H9 (cell line): ENCODE data around the gene ABCC2. TPM values are rescaled to one million over a fixed set of nuclear protein-coding genes. Genes with fewer than 3 reads are reported as not detected.
"Not testable (repeated sequence)": the region's sequence is repeated elsewhere in the genome, so short reads cannot be mapped to it uniquely, and the experiment has no call there.

Experiments
- DNase-seq: peaks from one replicate; pipeline ENCODE4 v3.0.0-alpha.2; 2017
- H2AFZ ChIP-seq: one replicate; pipeline ENCODE4 v1.6.1; 2013; ENCODE audit warnings: mild to moderate bottlenecking, low read length, control low read depth, moderate library complexity
- H2AK5ac ChIP-seq: 2 replicates; pipeline ENCODE4 v1.6.1; 2013; ENCODE audit warnings: low read length, control low read depth, mixed read lengths; ENCODE audit not compliant: insufficient read length
- H2BK120ac ChIP-seq: one replicate; pipeline ENCODE4 v1.6.1; 2013; ENCODE audit warnings: low read depth, mild to moderate bottlenecking, low read length, control low read depth, inconsistent platforms; ENCODE audit not compliant: poor library complexity, severe bottlenecking
- H2BK12ac ChIP-seq: 2 replicates; pipeline ENCODE4 v1.6.1; 2013; ENCODE audit warnings: low read length, control low read depth, mixed read lengths, low read depth; ENCODE audit not compliant: insufficient read length
- H2BK15ac ChIP-seq: 2 replicates; pipeline ENCODE4 v1.6.1; 2013; ENCODE audit warnings: low read depth, low read length, control low read depth
- H2BK20ac ChIP-seq: one replicate; pipeline ENCODE4 v1.6.1; 2013; ENCODE audit warnings: low read depth, mild to moderate bottlenecking, low read length, control low read depth, inconsistent platforms; ENCODE audit not compliant: poor library complexity, severe bottlenecking
- H2BK5ac ChIP-seq: 2 replicates; pipeline ENCODE4 v1.6.1; 2013; ENCODE audit warnings: low read length, control low read depth, mixed read lengths; ENCODE audit not compliant: insufficient read length
- H3K14ac ChIP-seq: 2 replicates; pipeline ENCODE4 v1.6.1; 2013; ENCODE audit warnings: low read length, control low read depth; ENCODE audit not compliant: insufficient read depth
- H3K18ac ChIP-seq: 2 replicates; pipeline ENCODE4 v1.6.1; 2013; ENCODE audit warnings: low read depth, mild to moderate bottlenecking, mixed read lengths, low read length, control low read depth; ENCODE audit not compliant: insufficient read length
- H3K23ac ChIP-seq: 2 replicates; pipeline ENCODE4 v1.6.1; 2013; ENCODE audit warnings: low read length, control low read depth, mixed read lengths, low read depth; ENCODE audit not compliant: insufficient read length
- H3K23me2 ChIP-seq: 2 replicates; pipeline ENCODE4 v1.6.1; 2013; ENCODE audit warnings: low read depth, mild to moderate bottlenecking, mixed read lengths, low read length, control low read depth; ENCODE audit not compliant: insufficient read length, poor library complexity, severe bottlenecking
- H3K27ac ChIP-seq: 2 replicates; pipeline ENCODE4 v1.5.1; 2013; ENCODE audit warnings: low read length, control low read depth, mixed read lengths, low read depth; ENCODE audit not compliant: insufficient read length
- H3K27me3 ChIP-seq: 2 replicates; pipeline ENCODE4 v1.6.1; 2013; ENCODE audit warnings: low read length, control low read depth, inconsistent platforms; ENCODE audit not compliant: insufficient read depth
- H3K4ac ChIP-seq: 2 replicates; pipeline ENCODE4 v1.6.1; 2013; ENCODE audit warnings: low read depth, mild to moderate bottlenecking, control low read depth, inconsistent platforms, low read length, moderate library complexity
- H3K4me1 ChIP-seq: 2 replicates; pipeline ENCODE4 v1.6.1; 2013; ENCODE audit warnings: low read length, control low read depth, inconsistent platforms; ENCODE audit not compliant: insufficient read depth
- H3K4me2 ChIP-seq: 2 replicates; pipeline ENCODE4 v1.6.1; 2013; ENCODE audit warnings: low read length, control low read depth, mixed read lengths; ENCODE audit not compliant: insufficient read length, insufficient read depth
- H3K56ac ChIP-seq: 2 replicates; pipeline ENCODE4 v1.6.1; 2013; ENCODE audit warnings: low read depth, mild to moderate bottlenecking, mixed read lengths, low read length, control low read depth; ENCODE audit not compliant: insufficient read length
- H3K79me1 ChIP-seq: 2 replicates; pipeline ENCODE4 v1.6.1; 2013; ENCODE audit warnings: low read depth, mild to moderate bottlenecking, moderate library complexity, low read length, control low read depth, inconsistent platforms; ENCODE audit not compliant: insufficient read depth, poor library complexity, severe bottlenecking
- H3K79me2 ChIP-seq: 2 replicates; pipeline ENCODE4 v1.6.1; 2013; ENCODE audit warnings: low read length, control low read depth, inconsistent platforms; ENCODE audit not compliant: insufficient read depth
- H3K9ac ChIP-seq: 2 replicates; pipeline ENCODE4 v1.6.1; 2013; ENCODE audit warnings: low read length, control low read depth, mixed read lengths; ENCODE audit not compliant: insufficient read length; ENCODE audit errors: extremely low read depth
- H3K9me3 ChIP-seq: one replicate; pipeline ENCODE4 v1.6.1; 2013; ENCODE audit warnings: low read depth, low read length, inconsistent platforms; ENCODE audit not compliant: control insufficient read depth
- H3T11ph ChIP-seq: one replicate; pipeline ENCODE4 v1.6.1; 2013; ENCODE audit warnings: mild to moderate bottlenecking, low read length, control low read depth, inconsistent platforms
- H4K20me1 ChIP-seq: one replicate; pipeline ENCODE4 v1.6.1; 2013; ENCODE audit not compliant: control insufficient read depth, insufficient read length, insufficient read depth
- H4K5ac ChIP-seq: 2 replicates; pipeline ENCODE4 v1.6.1; 2013; ENCODE audit warnings: low read depth, mild to moderate bottlenecking, mixed read lengths, low read length, control low read depth; ENCODE audit not compliant: insufficient read length
- H4K8ac ChIP-seq: replicated peaks from 2 replicates; pipeline ENCODE4 v1.6.1; 2013; ENCODE audit warnings: low read length, control low read depth, mixed read lengths, low read depth; ENCODE audit not compliant: insufficient read length
- H4K91ac ChIP-seq: 2 replicates; pipeline ENCODE4 v1.6.1; 2013; ENCODE audit warnings: low read depth, mild to moderate bottlenecking, moderate library complexity, mixed read lengths, low read length, control low read depth; ENCODE audit not compliant: insufficient read length
- H3K27ac Mint-ChIP-seq, 3 experiments: 2 replicates in 2 of 3; 3 replicates in 1 of 3; pipeline ENCODE4 v1.8.0; 2020 to 2021; ENCODE audit warnings: mixed read lengths in 3 of 3, mild to moderate bottlenecking in 1 of 3, moderate library complexity in 1 of 3
- H3K27me3 Mint-ChIP-seq: 2 replicates; pipeline ENCODE4 v1.8.0; 2021; ENCODE audit warnings: low read depth, mild to moderate bottlenecking, moderate library complexity, mixed read lengths
- H3K36me3 Mint-ChIP-seq, 3 experiments: 2 replicates in 2 of 3; 3 replicates in 1 of 3; pipeline ENCODE4 v1.8.0; 2020 to 2021; ENCODE audit warnings: low read depth in 3 of 3, mixed read lengths in 3 of 3; ENCODE audit not compliant: insufficient read depth in 1 of 3
- H3K4me1 Mint-ChIP-seq, 2 experiments: 2 replicates each; pipeline ENCODE4 v1.8.0; 2020; ENCODE audit warnings: mixed read lengths in 2 of 2
- H3K4me3 Mint-ChIP-seq, 2 experiments: 2 replicates in 1 of 2; 3 replicates in 1 of 2; pipeline ENCODE4 v1.8.0; 2020 to 2021; ENCODE audit warnings: mild to moderate bottlenecking in 2 of 2, mixed read lengths in 2 of 2, moderate library complexity in 1 of 2
- H3K9me3 Mint-ChIP-seq, 2 experiments: 2 replicates in 1 of 2; 3 replicates in 1 of 2; pipeline ENCODE4 v1.8.0; 2020; ENCODE audit warnings: mild to moderate bottlenecking in 2 of 2, mixed read lengths in 2 of 2, moderate library complexity in 1 of 2
- WGBS: extraction: QIAGEN DNeasy Blood & Tissue Kit; methylation state at CpG from one replicate; pipeline ENCODE4 v1.1.7; 2013; ENCODE audit warnings: missing lambda C conversion rate, low lambda C conversion rate, mixed read lengths; ENCODE audit not compliant: insufficient read length; ENCODE audit errors: extremely low coverage; 5-methylcytosine and 5-hydroxymethylcytosine counted together
- total RNA-seq: library from RNA; stranded (reverse); gene quantifications from 2 replicates; pipeline ENCODE4 v1.2.1, GENCODE V29; 2021
- TF ChIP-seq, protein P1 (sequence below): fragments of 200-600 bp; sonication (generic); conservative IDR thresholded peaks from 3 replicates; pipeline ENCODE4 v1.8.0; 2021; ENCODE audit warnings: antibody characterized with exemption, mild to moderate bottlenecking

The ABCC2 gene
- total RNA-seq, 1 experiment from 2014 or later, result 0.68 TPM

DNA sequence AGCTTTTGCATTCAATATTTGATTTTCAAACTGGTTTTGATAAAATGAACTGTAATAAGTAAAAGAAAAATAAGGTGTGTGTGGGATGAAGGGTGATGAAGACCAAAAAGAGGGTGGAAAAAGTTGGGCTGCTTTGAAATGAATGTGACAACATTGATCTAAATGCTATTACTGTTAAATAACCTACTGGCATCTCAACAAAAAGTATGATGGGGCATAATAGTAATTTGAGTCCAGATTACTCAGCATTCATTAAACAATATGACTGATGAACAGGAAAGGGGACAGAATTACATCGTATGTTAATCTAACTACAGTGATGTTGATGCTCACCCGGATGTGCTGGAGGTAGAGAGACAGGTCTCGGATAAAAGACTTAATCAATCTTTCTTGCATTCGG lies 112.2 kb downstream of the ABCC2 start:
- no peak overlapping the region for H4K8ac ChIP-seq
- no peak overlapping the region for H3K14ac ChIP-seq
- H3K27me3 ChIP-seq, result no peaks in the 10 kb centered on the region
- H2BK15ac ChIP-seq, result no peak overlapping the region
- H3K4me1 ChIP-seq, result no peaks in the 10 kb centered on the region
- H3K4me2 ChIP-seq, result no peak overlapping the region
- no peak overlapping the region for H3K9ac ChIP-seq
- DNase-seq, result no peak
- H2BK120ac ChIP-seq, result no peak overlapping the region
- H4K5ac ChIP-seq, result no peak overlapping the region
- TF ChIP-seq, protein P1, sequence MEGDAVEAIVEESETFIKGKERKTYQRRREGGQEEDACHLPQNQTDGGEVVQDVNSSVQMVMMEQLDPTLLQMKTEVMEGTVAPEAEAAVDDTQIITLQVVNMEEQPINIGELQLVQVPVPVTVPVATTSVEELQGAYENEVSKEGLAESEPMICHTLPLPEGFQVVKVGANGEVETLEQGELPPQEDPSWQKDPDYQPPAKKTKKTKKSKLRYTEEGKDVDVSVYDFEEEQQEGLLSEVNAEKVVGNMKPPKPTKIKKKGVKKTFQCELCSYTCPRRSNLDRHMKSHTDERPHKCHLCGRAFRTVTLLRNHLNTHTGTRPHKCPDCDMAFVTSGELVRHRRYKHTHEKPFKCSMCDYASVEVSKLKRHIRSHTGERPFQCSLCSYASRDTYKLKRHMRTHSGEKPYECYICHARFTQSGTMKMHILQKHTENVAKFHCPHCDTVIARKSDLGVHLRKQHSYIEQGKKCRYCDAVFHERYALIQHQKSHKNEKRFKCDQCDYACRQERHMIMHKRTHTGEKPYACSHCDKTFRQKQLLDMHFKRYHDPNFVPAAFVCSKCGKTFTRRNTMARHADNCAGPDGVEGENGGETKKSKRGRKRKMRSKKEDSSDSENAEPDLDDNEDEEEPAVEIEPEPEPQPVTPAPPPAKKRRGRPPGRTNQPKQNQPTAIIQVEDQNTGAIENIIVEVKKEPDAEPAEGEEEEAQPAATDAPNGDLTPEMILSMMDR, result no peak
- Mint-ChIP-seq H3K4me1 (no peaks in the 10 kb centered on the region), H3K9me3 (no peaks in the 10 kb centered on the region; a peak in 1 of 5 replicates), H3K27me3 (no peaks in the 10 kb centered on the region), H3K27ac (peak overlapping the region in 1 of 3 experiments; percentile 33; a peak in 1 of 7 replicates), H3K4me3 (no peak overlapping the region), H3K36me3 (peaks cover 71 to 91% (median 88%) of the 10 kb centered on the region in 3 experiments)
- H2BK5ac ChIP-seq, result no peak overlapping the region
- H3K9me3 ChIP-seq, result peaks cover 5% of the 10 kb centered on the region
- H3K56ac ChIP-seq, result no peak overlapping the region
- H4K20me1 ChIP-seq, result no peaks in the 10 kb centered on the region
- H3K27ac ChIP-seq, result no peak overlapping the region
- H3T11ph ChIP-seq, result no peak overlapping the region
- no peak overlapping the region for H2AFZ ChIP-seq
- H3K23ac ChIP-seq, result no peak overlapping the region
- WGBS, result no CpG with 5 or more reads among the region's 4 CpGs
- H4K91ac ChIP-seq, result no peak overlapping the region
- no peak overlapping the region for H3K4ac ChIP-seq
- H3K79me1 ChIP-seq, result no peaks in the 10 kb centered on the region
- H2BK20ac ChIP-seq, result no peak overlapping the region
- no peaks in the 10 kb centered on the region for H3K23me2 ChIP-seq
- H2BK12ac ChIP-seq, result no peak overlapping the region
- no peak overlapping the region for H2AK5ac ChIP-seq
- H3K18ac ChIP-seq, result no peak overlapping the region
- no peaks in the 10 kb centered on the region for H3K79me2 ChIP-seq

DNA sequence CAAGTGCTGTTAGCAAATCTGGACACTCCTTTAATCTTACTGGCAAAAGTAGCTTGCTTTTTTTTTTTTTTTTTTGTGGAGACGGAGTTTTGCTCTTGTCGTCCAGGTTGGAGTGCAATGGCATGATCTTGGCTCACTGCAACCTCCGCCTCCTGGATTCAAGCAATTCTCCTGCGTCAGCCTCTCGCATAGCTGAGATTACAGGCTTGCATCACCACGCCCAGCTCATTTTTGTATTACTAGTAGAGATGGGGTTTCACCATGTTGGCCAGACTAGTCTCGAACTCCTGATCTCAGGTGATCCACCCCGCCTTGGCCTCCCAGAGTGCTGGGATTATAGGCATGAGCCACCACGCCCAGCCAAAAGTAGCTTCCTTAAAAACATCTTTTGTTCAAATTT lies 112.6 kb downstream of the ABCC2 start:
- not testable (repeated sequence) for H3K4me1 ChIP-seq, H2BK120ac ChIP-seq, H4K8ac ChIP-seq, DNase-seq, H2BK5ac ChIP-seq, H3K23me2 ChIP-seq, H3K79me2 ChIP-seq, H4K5ac ChIP-seq, H2AK5ac ChIP-seq, H2BK12ac ChIP-seq, H2BK20ac ChIP-seq, H3K4ac ChIP-seq, H3K56ac ChIP-seq, H3K9ac ChIP-seq, H3K23ac ChIP-seq, H2AFZ ChIP-seq, H3K9me3 Mint-ChIP-seq, H3K27ac ChIP-seq, H4K91ac ChIP-seq, H4K20me1 ChIP-seq, H3T11ph ChIP-seq, H3K4me2 ChIP-seq, H3K79me1 ChIP-seq, H2BK15ac ChIP-seq, H3K18ac ChIP-seq, H3K9me3 ChIP-seq, H3K27me3 Mint-ChIP-seq, H3K4me3 Mint-ChIP-seq, H3K4me1 Mint-ChIP-seq, H3K27me3 ChIP-seq, H3K14ac ChIP-seq
- no CpG with 5 or more reads among the region's 9 CpGs for WGBS
- H3K27ac Mint-ChIP-seq, result peak overlapping the region in 1 of 3 experiments; percentile 33; a peak in 1 of 7 replicates
- peaks cover 74 to 91% (median 89%) of the 10 kb centered on the region in 3 experiments for H3K36me3 Mint-ChIP-seq
